ENCODE measurements around the gene EPRS1. TPM values are rescaled to one million over a fixed set of nuclear protein-coding genes. Genes with fewer than 3 reads are reported as not detected.

Gene EPRS1
- total RNA-seq, 1 experiment from 2014 or later = 121 TPM

GRCh38 chr1:220003610-220004299, 42.5 kb downstream of the EPRS1 start:
- Histone ChIP-seq H3K9me3 (ENCODE audit: control insufficient read depth, low read depth, low read length) (no peaks in the 10 kb centered on the region), H2BK5ac (ENCODE audit: insufficient read length, low read length) (no peak overlapping the region), H2BK120ac (ENCODE audit: low read depth, low read length, poor library complexity, severe bottlenecking) (no peak overlapping the region), H4K8ac (replicated peaks; ENCODE audit: insufficient read length, low read depth, low read length) (no peak overlapping the region), H4K20me1 (ENCODE audit: control insufficient read depth, insufficient read depth, insufficient read length) (no peaks in the 10 kb centered on the region), H4K5ac (ENCODE audit: insufficient read length, low read depth, low read length) (no peak overlapping the region), H3K14ac (ENCODE audit: insufficient read depth, low read length) (no peak overlapping the region), H3K27ac (ENCODE audit: insufficient read length, low read depth, low read length) (no peak overlapping the region), H3K18ac (ENCODE audit: insufficient read length, low read depth, low read length) (no peak overlapping the region), H3K27me3 (ENCODE audit: insufficient read depth, low read length) (no peaks in the 10 kb centered on the region), H4K91ac (ENCODE audit: insufficient read length, low read depth, low read length) (no peak overlapping the region), H3K4me2 (ENCODE audit: insufficient read depth, insufficient read length, low read length) (no peak overlapping the region), H2AK5ac (ENCODE audit: insufficient read length, low read length) (no peak overlapping the region), H3T11ph (ENCODE audit: low read length) (no peak overlapping the region), H2BK20ac (ENCODE audit: low read depth, low read length, poor library complexity, severe bottlenecking) (no peak overlapping the region), H3K4ac (ENCODE audit: low read depth, low read length) (no peak overlapping the region), H3K79me2 (ENCODE audit: insufficient read depth, low read length) (no peaks in the 10 kb centered on the region), H3K23ac (ENCODE audit: insufficient read length, low read depth, low read length) (no peak overlapping the region), H3K23me2 (ENCODE audit: insufficient read length, low read depth, low read length, poor library complexity, severe bottlenecking) (no peaks in the 10 kb centered on the region), H3K56ac (ENCODE audit: insufficient read length, low read depth, low read length) (no peak overlapping the region), H3K9ac (ENCODE audit: extremely low read depth, insufficient read length, low read length) (no peak overlapping the region), H3K4me1 (ENCODE audit: insufficient read depth, low read length) (no peaks in the 10 kb centered on the region), H2AFZ (ENCODE audit: low read length) (no peak overlapping the region), H2BK12ac (ENCODE audit: insufficient read length, low read depth, low read length) (no peak overlapping the region), H3K79me1 (ENCODE audit: insufficient read depth, low read depth, low read length, poor library complexity, severe bottlenecking) (no peaks in the 10 kb centered on the region), H2BK15ac (ENCODE audit: low read depth, low read length) (no peak overlapping the region)
- no peak overlapping the region for H3K27ac Mint-ChIP-seq
- DNase-seq = no peak
- no peaks in the 10 kb centered on the region for H3K27me3 Mint-ChIP-seq (ENCODE audit: low read depth)
- no peak overlapping the region for H3K4me3 Mint-ChIP-seq
- no CpG with 5 or more reads among the region's 6 CpGs for WGBS (ENCODE audit: extremely low coverage, insufficient read length, low lambda C conversion rate)
- H3K4me1 Mint-ChIP-seq = no peaks in the 10 kb centered on the region
- no peaks in the 10 kb centered on the region for H3K9me3 Mint-ChIP-seq
- TF ChIP-seq CTCF (conservative IDR thresholded peaks at IDR 0.05) = no peak
- peaks cover 7 to 47% (median 40%) of the 10 kb centered on the region in 3 experiments; a peak in 5 of 7 replicates for H3K36me3 Mint-ChIP-seq (ENCODE audit: insufficient read depth in 1 of 3, low read depth in 3 of 3)

Measured in H9 (cell line).